DMS153 treated with DMSO at 0.1 percent for 48 hours (cell line): ENCODE data around the gene RPTOR.
A peak's percentile ranks its signal among the peaks of the same experiment; 100 is the strongest.

Source experiments
- DNase-seq: peaks from one replicate; lab custom pipeline; 2025; ENCODE audit not compliant: unreplicated experiment; lab: John Stamatoyannopoulos, UW

The RPTOR gene

GRCh38 chr17:80857756-80858171, 313.1 kb downstream of the RPTOR start:
- DNase-seq = no peak

DNA sequence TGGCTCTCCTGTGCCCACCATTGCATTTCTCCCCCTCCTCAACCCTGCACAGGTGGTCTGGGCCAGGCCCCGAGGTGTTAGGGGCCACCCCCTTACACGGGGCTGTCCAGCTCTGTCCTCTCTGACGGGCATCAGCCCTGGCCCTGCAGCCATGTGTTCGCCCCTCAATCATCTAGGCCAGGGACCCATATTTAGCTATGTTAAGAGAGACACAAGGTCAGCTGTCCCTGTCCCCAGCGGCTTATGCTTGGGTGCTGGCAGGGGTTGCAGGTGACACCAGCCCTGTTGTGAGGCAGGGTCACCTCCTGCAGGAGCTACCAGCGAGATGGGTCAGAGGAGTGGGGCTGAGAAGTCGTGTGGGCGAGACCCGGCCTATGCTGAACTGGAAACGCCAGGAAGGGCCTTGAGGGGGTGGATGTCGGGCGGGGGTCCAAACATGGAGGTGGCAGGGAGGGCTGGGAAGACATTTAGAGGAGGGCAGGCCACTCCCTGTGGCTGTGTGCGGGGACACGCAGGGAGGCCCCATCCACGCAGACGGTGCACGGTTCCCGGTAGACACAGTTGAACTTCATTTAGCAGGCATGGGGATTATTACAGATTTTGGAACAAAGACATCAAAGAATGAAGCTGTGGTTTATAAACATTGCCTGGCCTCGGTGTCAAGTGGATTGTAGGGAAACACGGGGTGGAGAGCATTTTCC, 313.8 kb downstream of the RPTOR start:
- DNase-seq = no peak

DNA sequence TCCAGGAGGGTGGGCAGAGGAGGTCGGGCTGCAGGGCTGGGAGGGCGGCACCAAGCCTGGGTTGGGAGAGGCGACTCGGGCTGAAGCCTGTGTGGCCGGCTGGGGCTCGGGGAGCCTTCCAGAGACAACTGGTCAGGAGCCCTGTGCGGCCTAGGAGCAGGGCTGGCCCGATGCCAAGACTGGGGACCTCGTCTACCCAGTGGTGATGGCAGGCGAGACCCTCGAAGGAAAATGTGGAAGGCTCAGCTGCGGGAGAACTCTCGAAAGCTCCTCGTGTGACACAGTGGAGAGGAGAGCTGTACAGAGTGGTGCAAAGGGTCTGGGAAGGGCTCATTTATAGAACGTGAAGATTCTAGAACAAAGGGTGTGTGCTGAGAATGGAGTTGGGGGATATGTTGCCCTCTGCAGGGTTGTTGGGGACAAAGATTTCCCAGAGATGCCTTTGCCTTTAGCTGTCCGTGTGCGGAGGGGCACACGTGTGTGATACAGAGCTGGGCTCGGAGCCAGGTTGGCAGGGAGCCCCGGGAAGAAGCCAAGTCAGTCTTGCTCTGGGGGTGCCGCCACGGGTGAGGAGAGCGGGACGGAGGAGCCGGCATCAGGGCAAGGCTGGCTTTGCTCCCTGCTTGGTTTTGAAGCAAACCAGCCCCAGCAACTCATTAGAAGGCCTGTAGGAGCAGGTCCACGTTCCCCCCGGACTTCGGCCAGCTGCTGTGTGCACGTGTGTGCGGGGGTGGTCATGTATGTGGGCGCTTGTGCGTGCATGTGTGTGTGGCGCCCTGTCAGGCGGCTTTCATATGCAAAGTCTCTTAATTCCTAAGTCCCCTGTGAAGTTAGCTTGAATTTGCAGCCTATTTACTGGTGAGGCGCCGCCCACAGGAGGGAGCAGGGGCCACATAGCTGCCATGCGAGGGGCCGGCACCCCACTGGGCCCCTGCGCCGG, 314.6 kb downstream of the RPTOR start:
- DNase-seq = no peak

DNA sequence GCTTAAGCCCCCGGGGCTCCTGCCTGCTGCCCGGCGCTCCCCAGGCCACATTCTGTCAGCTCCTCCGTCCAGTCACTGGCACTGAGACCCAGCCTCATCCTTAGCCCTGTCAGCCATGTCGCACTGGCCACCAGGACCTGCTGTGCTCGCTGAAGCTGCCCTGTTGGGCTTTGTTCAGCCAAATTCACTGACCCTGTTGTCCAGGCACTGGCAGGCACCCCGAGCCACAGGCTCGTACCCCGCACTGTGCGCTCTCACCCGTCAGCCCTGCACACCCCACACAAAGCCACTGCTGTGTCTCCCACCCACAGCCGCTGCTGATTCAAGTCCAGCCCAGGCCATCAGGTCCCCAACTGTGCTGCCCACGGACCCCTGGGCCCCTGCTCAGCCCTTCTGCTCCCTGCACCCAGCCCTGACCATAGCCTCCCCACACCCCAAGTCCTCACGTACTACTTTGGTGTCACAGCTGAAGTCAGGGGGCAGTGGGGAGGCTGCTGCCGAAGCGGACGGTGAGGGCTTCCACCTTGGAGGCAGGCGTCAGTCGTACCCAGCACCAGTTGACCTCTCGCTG, 315.5 kb downstream of the RPTOR start:
- DNase-seq = no peak

- DNase-seq = no peak
Observed at GRCh38 chr17:80860703-80861417, 316.2 kb downstream of the RPTOR start.

DNA sequence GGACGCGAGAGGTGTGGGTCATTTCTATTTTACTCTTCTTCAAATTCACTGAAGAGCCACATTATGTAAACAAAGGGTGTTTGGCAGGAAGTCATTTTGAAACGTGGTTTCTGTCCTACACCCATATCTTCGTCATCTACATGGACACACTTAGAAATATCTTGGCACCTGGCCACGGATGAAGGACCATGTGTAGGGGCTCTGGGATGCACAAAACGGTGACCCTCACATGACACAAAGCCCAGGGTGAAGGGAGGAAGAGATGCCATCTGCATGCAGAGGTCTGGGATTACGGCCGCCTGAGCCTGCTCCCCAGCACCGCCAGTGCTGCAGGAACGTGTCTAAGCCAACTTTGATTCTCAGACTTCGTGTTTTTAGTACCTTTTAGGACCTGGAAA, 316.8 kb downstream of the RPTOR start:
- peak; percentile 59 for DNase-seq

DNA sequence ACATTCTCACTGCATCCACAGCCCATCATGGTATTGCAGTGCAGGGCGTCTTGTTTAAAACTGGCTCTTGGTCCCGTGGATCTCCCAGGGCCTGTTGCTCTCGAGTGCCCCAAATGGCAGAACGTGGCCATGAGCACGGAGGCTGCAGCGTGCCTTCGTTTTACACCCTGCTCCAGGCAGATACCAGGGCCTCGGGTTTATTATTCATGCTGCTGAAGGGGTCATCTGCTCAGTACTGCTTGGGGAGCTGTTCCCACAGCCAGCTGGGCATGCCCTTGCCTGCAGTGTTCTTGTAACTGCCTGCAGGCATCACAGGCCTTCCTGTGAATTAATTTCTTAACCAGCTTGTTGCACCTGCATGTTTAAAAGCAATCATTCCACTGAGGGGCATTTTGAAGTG, 317.3 kb downstream of the RPTOR start:
- peak; percentile 78 for DNase-seq

- no peak for DNase-seq
Observed at GRCh38 chr17:80862481-80862961, 317.9 kb downstream of the RPTOR start.

- no peak for DNase-seq
Observed at GRCh38 chr17:80862978-80863377, 318.3 kb downstream of the RPTOR start.

DNA sequence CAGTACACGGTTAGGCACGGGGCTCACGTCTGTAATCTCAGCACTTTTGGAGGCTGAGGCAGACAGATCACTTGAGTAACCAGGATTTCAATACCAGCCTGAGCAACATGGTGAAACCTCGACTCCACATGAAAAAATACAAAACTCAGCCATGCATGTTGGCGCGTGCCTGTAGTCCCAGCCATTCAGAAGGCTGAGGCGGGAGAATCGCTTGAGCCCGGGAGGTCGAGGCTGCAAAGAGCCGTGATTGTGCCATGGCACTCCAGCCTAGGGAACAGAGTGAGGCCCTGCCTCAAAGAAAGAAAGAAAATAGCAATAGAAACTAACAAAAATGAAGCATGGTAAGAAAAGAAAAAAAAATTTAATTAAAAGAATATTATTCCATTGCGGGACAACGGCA, 319.0 kb downstream of the RPTOR start:
- no peak for DNase-seq

DNA sequence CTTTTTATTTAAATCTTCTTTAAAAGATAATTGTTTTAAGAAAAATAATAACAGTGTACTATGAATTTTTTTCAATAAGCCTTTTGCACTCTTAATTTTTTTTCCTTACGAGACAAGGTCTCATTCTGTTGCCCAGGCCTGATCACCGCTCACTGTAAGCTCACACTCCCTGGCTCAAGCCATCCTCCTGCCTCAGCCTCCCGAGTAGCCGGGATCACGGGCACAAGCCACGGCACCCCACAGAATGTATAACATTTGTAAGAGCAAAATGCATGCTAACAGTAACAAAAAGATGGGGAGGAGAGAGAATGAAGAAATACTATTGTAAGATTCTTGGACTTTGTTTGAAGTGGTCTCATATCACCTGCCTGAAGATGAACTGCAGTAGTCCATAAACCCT, 320.1 kb downstream of the RPTOR start:
- no peak for DNase-seq

GRCh38 chr17:80866050-80866793, 321.6 kb downstream of the RPTOR start:
- peak; percentile 25 for DNase-seq

GRCh38 chr17:80868022-80868609, 323.5 kb downstream of the RPTOR start:
- DNase-seq = peak; percentile 10

DNA sequence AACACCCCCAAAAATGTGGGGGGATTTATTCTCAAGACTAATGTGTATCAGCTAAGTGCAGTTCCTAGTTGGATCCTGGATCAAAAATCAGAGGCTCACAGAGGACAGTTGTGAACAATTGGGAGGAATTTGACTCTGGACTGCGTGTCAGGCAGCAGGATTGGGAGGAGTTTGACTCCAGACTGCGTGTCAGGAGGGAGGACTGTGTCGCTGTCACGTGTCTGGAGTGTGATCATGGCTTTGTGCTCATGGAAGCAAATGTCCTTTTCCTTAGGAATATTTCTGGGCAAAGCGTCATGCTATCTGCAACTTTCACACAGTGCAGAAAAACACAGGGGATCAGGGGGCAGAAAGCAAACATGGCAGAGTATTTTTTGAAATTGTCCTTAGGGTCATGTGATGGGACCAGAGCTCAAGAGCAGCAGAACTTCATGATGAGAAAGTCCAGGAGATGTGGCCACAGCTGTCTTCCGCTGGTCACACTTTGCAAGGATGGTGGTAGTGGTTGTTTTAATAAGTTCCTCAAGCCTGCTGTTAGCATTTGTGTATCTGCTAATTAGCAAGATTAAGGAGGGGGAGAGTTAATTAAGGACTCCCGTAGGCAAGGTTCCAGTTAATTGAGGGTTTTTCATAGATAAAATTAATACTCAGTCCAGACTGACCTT, 325.0 kb downstream of the RPTOR start:
- no peak for DNase-seq

- no peak for DNase-seq
Observed at GRCh38 chr17:80870401-80870800, 325.8 kb downstream of the RPTOR start.

DNA sequence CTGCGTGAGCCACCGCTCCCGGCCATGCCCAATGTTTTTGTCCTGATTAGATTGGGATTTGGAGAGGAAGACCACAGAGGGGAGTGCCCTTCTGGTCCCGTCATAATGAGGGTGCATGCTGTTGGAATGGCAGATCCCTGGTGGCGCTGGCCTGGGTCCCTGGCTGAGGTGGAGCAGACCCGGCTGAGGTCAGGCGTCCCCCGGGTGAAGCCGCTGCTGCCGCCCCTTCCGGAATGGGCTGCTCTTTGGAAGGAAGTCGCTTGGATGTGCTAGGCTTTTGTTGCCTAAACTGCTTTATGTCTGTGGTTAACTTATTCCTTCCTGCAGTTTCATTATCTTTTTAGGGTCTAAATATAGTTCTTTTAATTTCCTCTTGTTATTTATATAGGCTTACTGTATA, 326.7 kb downstream of the RPTOR start:
- no peak for DNase-seq

DNA sequence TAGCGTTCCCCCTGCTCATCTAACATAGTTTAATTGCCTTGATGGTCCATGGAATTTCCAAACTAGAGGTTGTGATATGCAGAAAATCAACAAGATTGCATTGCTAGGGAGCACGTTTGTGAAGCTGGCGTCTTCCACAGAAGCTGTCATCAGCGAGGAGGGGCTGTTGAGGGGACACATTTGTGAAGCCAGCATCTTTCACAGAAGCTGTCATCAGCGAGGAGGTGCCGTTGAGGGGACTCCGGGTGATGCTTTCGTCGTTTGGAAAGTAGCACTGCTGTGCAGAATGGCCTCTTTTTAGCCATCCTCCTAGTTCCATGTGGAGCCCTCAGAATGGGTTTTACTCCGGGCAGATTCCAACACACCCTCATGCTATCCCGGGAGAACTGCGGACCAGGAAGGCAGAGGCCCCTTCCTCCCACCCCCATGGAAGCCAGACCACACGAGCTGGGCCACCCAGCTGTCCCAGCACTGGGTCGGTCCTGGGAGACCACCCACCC, 327.4 kb downstream of the RPTOR start:
- no peak for DNase-seq

- no peak for DNase-seq
Observed at GRCh38 chr17:80872501-80873306, 328.1 kb downstream of the RPTOR start.
